ENCODE results near the gene SUPT3H.
"Not testable (repeated sequence)": the region's sequence is repeated elsewhere in the genome, so short reads cannot be mapped to it uniquely, and the experiment has no call there.

SUPT3H gene

GRCh38 chr6:45047573-45047972, 330.2 kb downstream of the SUPT3H start:
- DNase-seq (ENCODE audit: insufficient read length, low spot score) (no peak), FAIRE-seq (peak; percentile 21)
- no peak for TF ChIP-seq CTCF (IDR thresholded peaks at IDR 0.05; ENCODE audit: insufficient read depth, missing control alignments)

GRCh38 chr6:45045253-45045601, 332.5 kb downstream of the SUPT3H start:
- no peak for TF ChIP-seq CTCF (IDR thresholded peaks at IDR 0.05; ENCODE audit: insufficient read depth, missing control alignments)
- no peak for FAIRE-seq

GRCh38 chr6:45044510-45045252, 333.1 kb downstream of the SUPT3H start:
- DNase-seq (ENCODE audit: insufficient read length, low spot score) = no peak
- TF ChIP-seq CTCF (IDR thresholded peaks at IDR 0.05; ENCODE audit: insufficient read depth, missing control alignments) = no peak
- no peak for FAIRE-seq

More at GRCh38 chr6:45045253-45045601, 332.5 kb downstream of the SUPT3H start:
- DNase-seq (ENCODE audit: insufficient read length, low spot score) = no peak

GRCh38 chr6:45044086-45044485, 333.6 kb downstream of the SUPT3H start:
- FAIRE-seq (no peak), DNase-seq (ENCODE audit: insufficient read length, low spot score) (no peak)
- no peak for TF ChIP-seq CTCF (IDR thresholded peaks at IDR 0.05; ENCODE audit: insufficient read depth, missing control alignments)

GRCh38 chr6:45042673-45043072, 335.1 kb downstream of the SUPT3H start:
- DNase-seq (ENCODE audit: insufficient read length, low spot score); FAIRE-seq: not testable (repeated sequence)

GRCh38 chr6:45038226-45038625, 339.5 kb downstream of the SUPT3H start:
- FAIRE-seq = peak; percentile 67
- no peak for DNase-seq (ENCODE audit: insufficient read length, low spot score)
- TF ChIP-seq CTCF (IDR thresholded peaks at IDR 0.05; ENCODE audit: insufficient read depth, missing control alignments) = no peak

GRCh38 chr6:45036103-45036502, 341.6 kb downstream of the SUPT3H start:
- DNase-seq (ENCODE audit: insufficient read length, low spot score) (no peak), FAIRE-seq (no peak)
- TF ChIP-seq CTCF (IDR thresholded peaks at IDR 0.05; ENCODE audit: insufficient read depth, missing control alignments) = no peak
